ENCODE results near the gene LRRC52.

DNA sequence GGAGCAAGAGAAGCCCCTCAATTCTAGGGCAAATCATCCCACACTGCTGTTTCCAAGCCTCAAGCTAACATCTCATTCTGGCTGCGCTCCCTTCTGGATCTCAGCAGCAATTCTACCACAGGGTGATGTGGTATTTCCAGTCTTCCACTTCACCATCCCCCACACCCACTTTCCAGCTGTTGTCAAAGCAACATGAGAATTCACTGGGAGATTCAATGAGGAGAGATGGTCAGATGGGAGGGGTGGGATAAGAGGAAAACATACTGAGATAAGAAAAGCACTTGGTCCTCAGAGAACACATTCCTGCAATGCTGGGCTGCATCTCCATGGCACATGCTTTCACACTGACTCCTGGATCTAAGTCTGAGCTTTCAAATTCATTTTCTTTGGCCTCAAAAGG, 47.3 kb upstream of the LRRC52 start:
- TF ChIP-seq, protein P1, sequence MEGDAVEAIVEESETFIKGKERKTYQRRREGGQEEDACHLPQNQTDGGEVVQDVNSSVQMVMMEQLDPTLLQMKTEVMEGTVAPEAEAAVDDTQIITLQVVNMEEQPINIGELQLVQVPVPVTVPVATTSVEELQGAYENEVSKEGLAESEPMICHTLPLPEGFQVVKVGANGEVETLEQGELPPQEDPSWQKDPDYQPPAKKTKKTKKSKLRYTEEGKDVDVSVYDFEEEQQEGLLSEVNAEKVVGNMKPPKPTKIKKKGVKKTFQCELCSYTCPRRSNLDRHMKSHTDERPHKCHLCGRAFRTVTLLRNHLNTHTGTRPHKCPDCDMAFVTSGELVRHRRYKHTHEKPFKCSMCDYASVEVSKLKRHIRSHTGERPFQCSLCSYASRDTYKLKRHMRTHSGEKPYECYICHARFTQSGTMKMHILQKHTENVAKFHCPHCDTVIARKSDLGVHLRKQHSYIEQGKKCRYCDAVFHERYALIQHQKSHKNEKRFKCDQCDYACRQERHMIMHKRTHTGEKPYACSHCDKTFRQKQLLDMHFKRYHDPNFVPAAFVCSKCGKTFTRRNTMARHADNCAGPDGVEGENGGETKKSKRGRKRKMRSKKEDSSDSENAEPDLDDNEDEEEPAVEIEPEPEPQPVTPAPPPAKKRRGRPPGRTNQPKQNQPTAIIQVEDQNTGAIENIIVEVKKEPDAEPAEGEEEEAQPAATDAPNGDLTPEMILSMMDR (conservative IDR thresholded peaks at IDR 0.05) = no peak
- no peak for TF ChIP-seq ZFX (IDR thresholded peaks at IDR 0.05)

Data from C4-2B (cell line).